Neuronal stem cell (in vitro differentiated cells): Measurements from ENCODE around the gene MORC2.

Experiments
- DNase-seq: peaks from one replicate; pipeline ENCODE4 v3.0.0-alpha.2; 2013; ENCODE audit warnings: low spot score
- H2AFZ ChIP-seq: one replicate; pipeline ENCODE4 v1.6.1; 2013; ENCODE audit warnings: mild to moderate bottlenecking, low read length, inconsistent platforms
- H2AK5ac ChIP-seq: 2 replicates; pipeline ENCODE4 v1.6.1; 2013; ENCODE audit warnings: low read depth, mild to moderate bottlenecking, inconsistent platforms, low read length, moderate library complexity, mixed read lengths
- H2BK120ac ChIP-seq: 2 replicates; pipeline ENCODE4 v1.6.1; 2013; ENCODE audit warnings: low read depth, mild to moderate bottlenecking, inconsistent platforms, low read length, moderate library complexity, mixed read lengths
- H2BK12ac ChIP-seq: one replicate; pipeline ENCODE4 v1.6.1; 2013; ENCODE audit warnings: low read length, inconsistent platforms
- H2BK15ac ChIP-seq: 2 replicates; pipeline ENCODE4 v1.6.1; 2013; ENCODE audit warnings: mild to moderate bottlenecking, low read length, inconsistent platforms, mixed read lengths
- H2BK5ac ChIP-seq: one replicate; pipeline ENCODE4 v1.6.1; 2013; ENCODE audit warnings: inconsistent platforms, mild to moderate bottlenecking, low read length, moderate library complexity
- H3K14ac ChIP-seq: one replicate; pipeline ENCODE4 v1.6.1; 2013; ENCODE audit warnings: low read length, inconsistent platforms
- H3K18ac ChIP-seq: 2 replicates; pipeline ENCODE4 v1.6.1; 2013; ENCODE audit warnings: low read length, inconsistent platforms
- H3K23ac ChIP-seq: 2 replicates; pipeline ENCODE4 v1.6.1; 2013; ENCODE audit warnings: low read depth, mild to moderate bottlenecking, mixed read lengths, low read length, inconsistent platforms; ENCODE audit not compliant: poor library complexity
- H3K27ac ChIP-seq: replicated peaks from 3 replicates; pipeline ENCODE4 v1.5.1; 2013; ENCODE audit warnings: low read length, inconsistent platforms
- H3K27me3 ChIP-seq, 3 experiments: 2 replicates each; pipeline ENCODE4 v1.6.1; 2013; ENCODE audit warnings: low read length in 3 of 3, mild to moderate bottlenecking in 2 of 3, inconsistent platforms in 1 of 3, low read depth in 1 of 3, mixed read lengths in 1 of 3, moderate library complexity in 1 of 3; ENCODE audit not compliant: control insufficient read depth in 3 of 3, insufficient read depth in 3 of 3
- H3K36me3 ChIP-seq, 2 donors: replicated peaks in 1 of 2; 2 replicates each; pipeline ENCODE4 v1.6.1; 2013; ENCODE audit warnings: low read length in 2 of 2; ENCODE audit not compliant: control insufficient read depth in 2 of 2, insufficient read depth in 2 of 2
- H3K4ac ChIP-seq: 2 replicates; pipeline ENCODE4 v1.6.1; 2013; ENCODE audit warnings: inconsistent platforms, mild to moderate bottlenecking, low read length, moderate library complexity
- H3K4me1 ChIP-seq, 2 donors: 1 replicate in 1 of 2; 2 replicates in 1 of 2; pipeline ENCODE4 v1.6.1; 2013; ENCODE audit warnings: low read length in 2 of 2, low read depth in 1 of 2; ENCODE audit not compliant: control insufficient read depth in 2 of 2, insufficient read depth in 1 of 2
- H3K4me2 ChIP-seq: one replicate; pipeline ENCODE4 v1.6.1; 2013; ENCODE audit warnings: mild to moderate bottlenecking, low read length, inconsistent platforms; ENCODE audit not compliant: insufficient read depth, poor library complexity, severe bottlenecking
- H3K4me3 ChIP-seq, 2 donors: 2 replicates each; pipeline ENCODE4 v1.5.1; 2013; ENCODE audit warnings: low read length in 2 of 2, mild to moderate bottlenecking in 2 of 2, inconsistent platforms in 1 of 2, moderate library complexity in 1 of 2
- H3K79me1 ChIP-seq: one replicate; pipeline ENCODE4 v1.6.1; 2013; ENCODE audit warnings: low read depth, mild to moderate bottlenecking, inconsistent platforms, low read length, moderate library complexity
- H3K9ac ChIP-seq: one replicate; pipeline ENCODE4 v1.6.1; 2013; ENCODE audit warnings: mild to moderate bottlenecking, low read depth, low read length, inconsistent platforms; ENCODE audit not compliant: poor library complexity
- H3K9me3 ChIP-seq, 2 donors: replicated peaks in 1 of 2; 2 replicates each; pipeline versions ENCODE3 to v1.6.1; 2013; ENCODE audit warnings: low read length in 2 of 2, mild to moderate bottlenecking in 2 of 2, inconsistent platforms in 1 of 2, low read depth in 1 of 2, mixed read lengths in 1 of 2, moderate library complexity in 1 of 2; ENCODE audit not compliant: control insufficient read depth in 2 of 2, insufficient read depth in 1 of 2
- H4K8ac ChIP-seq: one replicate; pipeline ENCODE4 v1.6.1; 2013; ENCODE audit warnings: low read depth, mild to moderate bottlenecking, inconsistent platforms, low read length, moderate library complexity
- H4K91ac ChIP-seq: one replicate; pipeline ENCODE4 v1.6.1; 2013; ENCODE audit warnings: low read length, low read depth, mild to moderate bottlenecking, inconsistent platforms; ENCODE audit not compliant: poor library complexity
- WGBS, 2 donors: extraction: QIAGEN DNeasy Blood & Tissue Kit; methylation state at CpG; one replicate each; pipeline ENCODE4 v1.1.7; 2013; ENCODE audit warnings: missing lambda C conversion rate in 2 of 2, mixed read lengths in 1 of 2; ENCODE audit not compliant: insufficient read length in 2 of 2, insufficient replicate concordance in 1 of 2; ENCODE audit errors: extremely low coverage in 2 of 2; 5-methylcytosine and 5-hydroxymethylcytosine counted together

Gene MORC2

GRCh38 chr22:30922151-30922611, 46.4 kb downstream of the MORC2 start:
- peak overlapping the region; percentile 36 for H3K27ac ChIP-seq
- H2BK15ac ChIP-seq, result no peak overlapping the region
- no peak overlapping the region for H3K4ac ChIP-seq
- H2BK120ac ChIP-seq, result no peak overlapping the region
- H3K4me2 ChIP-seq, result no peak overlapping the region
- H3K9ac ChIP-seq, result no peak overlapping the region
- no peak overlapping the region for H3K14ac ChIP-seq
- H4K8ac ChIP-seq, result no peak overlapping the region
- no peaks in the 10 kb centered on the region for H3K4me1 ChIP-seq
- peak overlapping the region; percentile 52 for H3K18ac ChIP-seq
- H3K79me1 ChIP-seq, result no peaks in the 10 kb centered on the region
- DNase-seq, result no peak
- H3K23ac ChIP-seq, result no peak overlapping the region
- no peak overlapping the region for H2BK12ac ChIP-seq
- no peak overlapping the region for H4K91ac ChIP-seq
- no peak overlapping the region for H2AFZ ChIP-seq
- H3K27me3 ChIP-seq, result no peaks in the 10 kb centered on the region
- peak overlapping the region; percentile 54 for H2BK5ac ChIP-seq
- H3K36me3 ChIP-seq, result peaks cover 24 to 38% of the 10 kb centered on the region in 2 donors
- WGBS, 2 donors, result no CpG with 5 or more reads among the region's 34 CpGs
- no peak overlapping the region for H3K4me3 ChIP-seq
- H2AK5ac ChIP-seq, result no peak overlapping the region
- H3K9me3 ChIP-seq, result no peaks in the 10 kb centered on the region

DNA sequence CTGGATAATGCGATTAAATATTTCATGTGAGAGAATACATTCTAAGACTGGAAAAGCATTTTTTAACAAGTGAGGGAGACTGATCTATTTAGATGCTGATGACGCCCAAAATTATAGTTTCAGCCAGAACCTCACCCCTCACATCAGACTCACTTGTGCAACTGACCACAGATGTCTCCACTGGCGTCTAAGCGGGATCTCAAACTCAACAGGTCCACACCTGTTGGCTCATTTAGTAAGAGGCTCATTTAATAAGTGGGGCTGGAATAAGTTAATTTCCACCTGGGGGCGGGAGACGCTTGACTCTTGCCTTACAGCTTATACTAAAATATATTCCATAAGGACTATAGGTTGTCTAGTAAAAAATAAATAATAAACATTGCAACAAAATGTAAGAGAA, 47.5 kb downstream of the MORC2 start:
- H4K8ac ChIP-seq, result no peak overlapping the region
- WGBS, 2 donors, result no CpG with 5 or more reads among the region's 6 CpGs
- H3K4me3 ChIP-seq, result no peak overlapping the region

GRCh38 chr22:30920407-30920806, 48.2 kb downstream of the MORC2 start:
- Histone ChIP-seq H3K9me3 (no peaks in the 10 kb centered on the region), H3K36me3 (peaks cover 10 to 20% of the 10 kb centered on the region in 2 donors), H2BK12ac (no peak overlapping the region), H2BK15ac (no peak overlapping the region), H3K27me3 (no peaks in the 10 kb centered on the region), H3K14ac (no peak overlapping the region), H2AK5ac (no peak overlapping the region), H3K27ac (no peak overlapping the region), H3K79me1 (no peaks in the 10 kb centered on the region), H3K4me3 (no peak overlapping the region), H3K23ac (no peak overlapping the region), H3K18ac (no peak overlapping the region), H3K4me2 (no peak overlapping the region), H3K4me1 (no peaks in the 10 kb centered on the region), H4K91ac (no peak overlapping the region), H2BK5ac (no peak overlapping the region), H4K8ac (no peak overlapping the region), H3K9ac (no peak overlapping the region), H2BK120ac (no peak overlapping the region), H2AFZ (no peak overlapping the region), H3K4ac (no peak overlapping the region)
- WGBS, 2 donors, result no CpG with 5 or more reads among the region's 9 CpGs
- peak; percentile 75 for DNase-seq

More for the DNA sequence above, 47.5 kb downstream of the MORC2 start:
- Histone ChIP-seq H3K27me3 (no peaks in the 10 kb centered on the region), H3K36me3 (peaks cover 15 to 27% of the 10 kb centered on the region in 2 donors), H3K4me2 (no peak overlapping the region), H2AFZ (no peak overlapping the region), H3K23ac (no peak overlapping the region), H3K9ac (no peak overlapping the region), H3K18ac (no peak overlapping the region), H2BK120ac (no peak overlapping the region), H4K91ac (no peak overlapping the region), H3K27ac (no peak overlapping the region), H3K4ac (no peak overlapping the region), H3K79me1 (no peaks in the 10 kb centered on the region), H2BK15ac (no peak overlapping the region), H3K4me1 (no peaks in the 10 kb centered on the region), H2AK5ac (no peak overlapping the region), H2BK5ac (no peak overlapping the region), H3K14ac (no peak overlapping the region), H3K9me3 (no peaks in the 10 kb centered on the region), H2BK12ac (no peak overlapping the region)
- no peak for DNase-seq

DNA sequence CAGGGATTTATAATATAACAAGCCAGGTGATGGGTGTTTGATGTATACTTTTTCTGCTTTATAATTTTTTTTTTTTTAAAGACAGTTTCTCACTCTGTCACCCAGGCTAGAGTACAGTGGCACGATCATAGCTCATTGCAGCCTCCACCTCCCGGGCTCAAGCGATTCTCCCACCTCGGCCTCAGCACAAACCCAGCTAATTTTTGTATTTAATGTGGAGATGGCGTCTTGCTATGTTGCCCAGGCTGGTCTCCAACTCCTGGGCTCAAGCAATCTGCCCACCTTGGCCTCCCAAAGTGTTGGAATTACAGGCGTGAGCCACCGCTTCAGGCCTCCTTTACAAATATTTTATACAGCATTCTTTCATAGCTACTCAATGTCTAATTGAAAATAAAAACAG, 48.6 kb downstream of the MORC2 start:
- H3K14ac ChIP-seq, result no peak overlapping the region
- no peaks in the 10 kb centered on the region for H3K79me1 ChIP-seq
- no peak overlapping the region for H3K23ac ChIP-seq
- H3K4me1 ChIP-seq, result no peaks in the 10 kb centered on the region
- no peak overlapping the region for H4K91ac ChIP-seq
- no peak overlapping the region for H2AK5ac ChIP-seq
- H3K4me2 ChIP-seq, result no peak overlapping the region
- H2BK5ac ChIP-seq, result no peak overlapping the region
- DNase-seq, result no peak
- no peaks in the 10 kb centered on the region for H3K27me3 ChIP-seq
- no peak overlapping the region for H2BK120ac ChIP-seq
- WGBS, 2 donors, result no CpG with 5 or more reads among the region's 7 CpGs
- H2AFZ ChIP-seq, result no peak overlapping the region
- H3K18ac ChIP-seq, result no peak overlapping the region
- H2BK12ac ChIP-seq, result no peak overlapping the region
- no peak overlapping the region for H4K8ac ChIP-seq
- no peaks in the 10 kb centered on the region for H3K9me3 ChIP-seq
- H3K4ac ChIP-seq, result no peak overlapping the region
- no peak overlapping the region for H3K4me3 ChIP-seq
- no peak overlapping the region for H3K9ac ChIP-seq
- no peak overlapping the region for H3K27ac ChIP-seq
- H2BK15ac ChIP-seq, result no peak overlapping the region
- H3K36me3 ChIP-seq, result peaks cover 8 to 16% of the 10 kb centered on the region in 2 donors
